ENCODE measurements around the gene USP40. TPM values are rescaled to one million over a fixed set of nuclear protein-coding genes. Genes with fewer than 3 reads are reported as not detected.

The USP40 gene
- total RNA-seq, 3 donors from 2014 or later = 30.6 to 32.7 (median 31.2) TPM

GRCh38 chr2:233446121-233446520 lies 120.5 kb downstream of the USP40 start:
- Histone ChIP-seq H3K4me3 (no peak overlapping the region), H3K36me3 (ENCODE audit: low read depth) (no peaks in the 10 kb centered on the region), H3K4me1 (ENCODE audit: low read depth) (no peaks in the 10 kb centered on the region), H3K9me3 (no peaks in the 10 kb centered on the region)
- no peak for TF ChIP-seq CTCF (IDR thresholded peaks at IDR 0.05)
- intact Hi-C loops (cut with DNase I, micrococcal nuclease) = loop anchor here (5.0 to 10.0 kb wide), 2 partner anchors 91 to 99 kb away; partner anchors contain the start of gene DGKD (in 1 of the 2)
- DNase-seq (no peak), ATAC-seq (no peak)

GRCh38 chr2:233445152-233445830 lies 121.3 kb downstream of the USP40 start:
- ATAC-seq (no peak), DNase-seq (peak in 1 of 3 donors; percentile 14)
- Histone ChIP-seq H3K9me3 (no peaks in the 10 kb centered on the region), H3K4me3 (no peak overlapping the region), H3K36me3 (ENCODE audit: low read depth) (no peaks in the 10 kb centered on the region), H3K4me1 (ENCODE audit: low read depth) (no peaks in the 10 kb centered on the region)
- intact Hi-C loops (cut with DNase I, micrococcal nuclease) = loop anchor here (5.0 to 10.0 kb wide), 2 partner anchors 90 to 98 kb away; partner anchors contain the start of gene DGKD (in 1 of the 2)
- no peak for TF ChIP-seq CTCF (IDR thresholded peaks at IDR 0.05)

GRCh38 chr2:233444501-233444900 lies 122.1 kb downstream of the USP40 start:
- ATAC-seq (no peak), DNase-seq (peak in 1 of 3 donors; percentile 27)
- no peaks in the 10 kb centered on the region for H3K9me3 ChIP-seq
- H3K36me3 ChIP-seq (ENCODE audit: low read depth) = no peaks in the 10 kb centered on the region
- H3K4me3 ChIP-seq = no peak overlapping the region
- no peak for TF ChIP-seq CTCF (IDR thresholded peaks at IDR 0.05)
- intact Hi-C loops (cut with DNase I, micrococcal nuclease) = loop anchor here in 1 of 2 donors (10.0 kb wide), 1 partner anchor 90 kb away; the partner anchor contains the start of gene DGKD
- H3K4me1 ChIP-seq (ENCODE audit: low read depth) = no peaks in the 10 kb centered on the region

- TF ChIP-seq CTCF (IDR thresholded peaks at IDR 0.05) = peak; percentile 57
- Histone ChIP-seq H3K4me3 (no peak overlapping the region), H3K36me3 (ENCODE audit: low read depth) (no peaks in the 10 kb centered on the region), H3K9me3 (no peaks in the 10 kb centered on the region), H3K4me1 (ENCODE audit: low read depth) (no peaks in the 10 kb centered on the region)
- peak; percentile 91 for ATAC-seq
- intact Hi-C loops (cut with DNase I, micrococcal nuclease) = loop anchor here in 1 of 2 donors (2.0 to 10.0 kb wide), 2 partner anchors 41 to 89 kb away; partner anchors contain the start of gene DGKD
- peak; percentile 81 to 87 (median 85) for DNase-seq
These were observed 122.9 kb downstream of the USP40 start for GRCh38 chr2:233443511-233444183.

GRCh38 chr2:233442028-233442310 lies 124.6 kb downstream of the USP40 start:
- H3K4me3 ChIP-seq = no peak overlapping the region
- no peaks in the 10 kb centered on the region for H3K36me3 ChIP-seq (ENCODE audit: low read depth)
- ATAC-seq (no peak), DNase-seq (no peak)
- no peaks in the 10 kb centered on the region for H3K4me1 ChIP-seq (ENCODE audit: low read depth)
- intact Hi-C loops (cut with DNase I, micrococcal nuclease) = loop anchor here in 1 of 2 donors (2.0 to 10.0 kb wide), 2 partner anchors 39 to 87 kb away; partner anchors contain the start of gene DGKD
- H3K9me3 ChIP-seq = no peaks in the 10 kb centered on the region
- no peak for TF ChIP-seq CTCF (IDR thresholded peaks at IDR 0.05)

Data from mucosa of descending colon (tissue), 3 donors.